Pulmonary artery endothelial cell (primary cell): Measurements from ENCODE around the gene ZNF783. TPM values are rescaled to one million over a fixed set of nuclear protein-coding genes. Genes with fewer than 3 reads are reported as not detected.

Experiments
- DNase-seq: peaks from one replicate; pipeline ENCODE4 v3.0.0-alpha.2; 2011; ENCODE audit warnings: low read depth, low spot score
- total RNA-seq: library from RNA; depleted of rRNA; stranded (reverse); fragments of >200 nt; gene quantifications from 2 replicates; pipeline ENCODE4 v1.2.3, GENCODE V29; 2014

Gene ZNF783
- total RNA-seq, 1 donor from 2014 or later: 5.6 TPM

GRCh38 chr7:149281508-149282330 is 19.7 kb downstream of the ZNF783 start:
- DNase-seq: no peak

GRCh38 chr7:149282331-149282655 is 20.3 kb downstream of the ZNF783 start:
- DNase-seq: peak; percentile 22

GRCh38 chr7:149283321-149283720 is 21.3 kb downstream of the ZNF783 start:
- DNase-seq: no peak

GRCh38 chr7:149284343-149284742 is 22.3 kb downstream of the ZNF783 start:
- DNase-seq: no peak

- DNase-seq: peak; percentile 58
These were observed 23.0 kb downstream of the ZNF783 start for GRCh38 chr7:149284850-149285585.

- no peak for DNase-seq
These were observed 23.6 kb downstream of the ZNF783 start for GRCh38 chr7:149285603-149286002.

- no peak for DNase-seq
These were observed 24.9 kb downstream of the ZNF783 start for GRCh38 chr7:149286811-149287400.

GRCh38 chr7:149287622-149288021 is 25.6 kb downstream of the ZNF783 start:
- DNase-seq: no peak

GRCh38 chr7:149289262-149289661 is 27.3 kb downstream of the ZNF783 start:
- no peak for DNase-seq

GRCh38 chr7:149289856-149290255 is 27.9 kb downstream of the ZNF783 start:
- no peak for DNase-seq

GRCh38 chr7:149291036-149291780 is 29.2 kb downstream of the ZNF783 start:
- no peak for DNase-seq

GRCh38 chr7:149291781-149292461 is 29.9 kb downstream of the ZNF783 start:
- no peak for DNase-seq

GRCh38 chr7:149292462-149292823 is 30.4 kb downstream of the ZNF783 start:
- no peak for DNase-seq

GRCh38 chr7:149293338-149293737 is 31.3 kb downstream of the ZNF783 start:
- DNase-seq: no peak

GRCh38 chr7:149293946-149294633 is 32.1 kb downstream of the ZNF783 start:
- DNase-seq: no peak

- DNase-seq: no peak
These were observed 32.9 kb downstream of the ZNF783 start for GRCh38 chr7:149294634-149295480.

- no peak for DNase-seq
These were observed 33.5 kb downstream of the ZNF783 start for GRCh38 chr7:149295481-149295850.

- DNase-seq: no peak
These were observed 34.4 kb downstream of the ZNF783 start for GRCh38 chr7:149296368-149296767.

GRCh38 chr7:149297034-149297755 is 35.2 kb downstream of the ZNF783 start:
- no peak for DNase-seq
